Endothelial cell (in vitro differentiated cells): ENCODE results near the gene MMP24. TPM values are rescaled to one million over a fixed set of nuclear protein-coding genes. Genes with fewer than 3 reads are reported as not detected.

Experiments used
- DNase-seq: peaks from one replicate; pipeline ENCODE4 v3.0.0; 2021; ENCODE audit warnings: low spot score
- H3K27ac Mint-ChIP-seq: one replicate; pipeline ENCODE4 v1.8.0; 2021; ENCODE audit warnings: mixed read lengths, inconsistent platforms; ENCODE audit not compliant: unreplicated experiment
- H3K27me3 Mint-ChIP-seq: one replicate; pipeline ENCODE4 v1.8.0; 2021; ENCODE audit warnings: mild to moderate bottlenecking, moderate library complexity, mixed read lengths, inconsistent platforms; ENCODE audit not compliant: unreplicated experiment
- H3K36me3 Mint-ChIP-seq: one replicate; pipeline ENCODE4 v1.8.0; 2021; ENCODE audit warnings: mild to moderate bottlenecking, low read depth, mixed read lengths, inconsistent platforms; ENCODE audit not compliant: unreplicated experiment
- H3K4me1 Mint-ChIP-seq: one replicate; pipeline ENCODE4 v1.8.0; 2021; ENCODE audit warnings: mild to moderate bottlenecking, mixed read lengths, inconsistent platforms; ENCODE audit not compliant: unreplicated experiment
- H3K4me3 Mint-ChIP-seq: one replicate; pipeline ENCODE4 v1.8.0; 2021; ENCODE audit warnings: mild to moderate bottlenecking, mixed read lengths, inconsistent platforms; ENCODE audit not compliant: unreplicated experiment
- H3K9me3 Mint-ChIP-seq: one replicate; pipeline ENCODE4 v1.8.0; 2021; ENCODE audit warnings: mixed read lengths, inconsistent platforms; ENCODE audit not compliant: unreplicated experiment
- CTCF ChIP-seq: fragments of 200-600 bp; sonication (generic); IDR thresholded peaks from one replicate; pipeline ENCODE4 v1.5.0; 2021; ENCODE audit warnings: antibody characterized with exemption; ENCODE audit not compliant: unreplicated experiment
- total RNA-seq: library from RNA; stranded (reverse); fragmentation: NEBNext Ultra II Directional; extraction: Animal tissue kit (Norgen Biotek cat#: 25700); gene quantifications from one replicate; pipeline ENCODE4 v1.2.1, GENCODE V29; 2021; ENCODE audit not compliant: unreplicated experiment

Gene MMP24
- total RNA-seq, 1 donor from 2014 or later = 9.1 TPM

- Mint-ChIP-seq H3K9me3 (no peaks in the 10 kb centered on the region), H3K27me3 (peaks cover 16% of the 10 kb centered on the region), H3K27ac (peak overlapping the region; percentile 42), H3K4me3 (no peak overlapping the region), H3K4me1 (no peaks in the 10 kb centered on the region), H3K36me3 (peaks cover 21% of the 10 kb centered on the region)
- no peak for TF ChIP-seq CTCF
- DNase-seq = no peak
Measured at GRCh38 chr20:35270021-35270902, 43.8 kb downstream of the MMP24 start.

- H3K4me1 Mint-ChIP-seq = no peaks in the 10 kb centered on the region
- H3K27ac Mint-ChIP-seq = no peak overlapping the region
- no peaks in the 10 kb centered on the region for H3K9me3 Mint-ChIP-seq
- peaks cover 17% of the 10 kb centered on the region for H3K27me3 Mint-ChIP-seq
- peaks cover 21% of the 10 kb centered on the region for H3K36me3 Mint-ChIP-seq
- no peak for TF ChIP-seq CTCF
- no peak for DNase-seq
- H3K4me3 Mint-ChIP-seq = peak overlapping the region; percentile 27
Measured at GRCh38 chr20:35271073-35271882, 44.8 kb downstream of the MMP24 start.

GRCh38 chr20:35271904-35272303, 45.4 kb downstream of the MMP24 start:
- Mint-ChIP-seq H3K9me3 (no peaks in the 10 kb centered on the region), H3K27me3 (peaks cover 14% of the 10 kb centered on the region), H3K36me3 (peaks cover 14% of the 10 kb centered on the region), H3K4me3 (no peak overlapping the region), H3K27ac (no peak overlapping the region), H3K4me1 (peaks cover under 1% of the 10 kb centered on the region)
- DNase-seq = no peak
- TF ChIP-seq CTCF = no peak

- no peak for DNase-seq
- Mint-ChIP-seq H3K36me3 (peaks cover 22% of the 10 kb centered on the region), H3K9me3 (no peaks in the 10 kb centered on the region), H3K27ac (no peak overlapping the region), H3K4me3 (no peak overlapping the region), H3K27me3 (peaks cover 24% of the 10 kb centered on the region), H3K4me1 (peaks cover 6% of the 10 kb centered on the region)
- no peak for TF ChIP-seq CTCF
Measured at GRCh38 chr20:35273449-35274171, 47.1 kb downstream of the MMP24 start.
